IMR-90 (cell line): ENCODE measurements around the gene EFEMP1. TPM values are rescaled to one million over a fixed set of nuclear protein-coding genes. Genes with fewer than 3 reads are reported as not detected.

Source experiments
- ATAC-seq: fragments of 200-7000 bp; cut with Tn5 transposase; 2 replicates; pipeline ENCODE4 v1.9.1; 2020; ENCODE audit warnings: low read depth, mild to moderate bottlenecking, moderate library complexity
- BruUV-seq: library from RNA; stranded (reverse); fragments of 400-500 nt; replicated peaks from 2 replicates; lab custom pipeline; 2021; lab: Mats Ljungman, UMichigan
- CTCF ChIA-PET: fragments of 300-600 bp; formaldehyde crosslinking; extraction: SDS; loops from one replicate; lab custom pipeline; 2021; ENCODE audit warnings: antibody characterized with exemption; lab: Yijun Ruan, JAX
- POLR2A ChIA-PET: fragments of 300-600 bp; sonication (Branson Sonifier 250); formaldehyde crosslinking; loops from one replicate; lab custom pipeline; 2022; ENCODE audit warnings: antibody characterized with exemption; ENCODE audit not compliant: unreplicated experiment; lab: Charles Lee
- DNase-seq: peaks from one replicate; pipeline ENCODE4 v3.0.0; 2013
- H2AFZ ChIP-seq: replicated peaks from 2 replicates; pipeline ENCODE3; 2013; ENCODE audit warnings: low read length, mild to moderate bottlenecking; ENCODE audit not compliant: poor library complexity
- H2AK5ac ChIP-seq: 2 replicates; pipeline ENCODE4 v1.6.1; 2013; ENCODE audit warnings: low read depth, low read length, inconsistent platforms
- H2AK9ac ChIP-seq: replicated peaks from 2 replicates; pipeline ENCODE3; 2013; ENCODE audit warnings: mild to moderate bottlenecking, low read depth, low read length, moderate library complexity; ENCODE audit not compliant: poor library complexity
- H2BK120ac ChIP-seq: 2 replicates; pipeline ENCODE4 v1.6.1; 2013; ENCODE audit warnings: low read depth, low read length, inconsistent platforms
- H2BK15ac ChIP-seq: 3 replicates; pipeline ENCODE4 v1.6.1; 2013; ENCODE audit warnings: low read depth, low read length, inconsistent platforms
- H2BK20ac ChIP-seq: 2 replicates; pipeline ENCODE4 v1.6.1; 2013; ENCODE audit warnings: low read depth, mild to moderate bottlenecking, inconsistent platforms, low read length, moderate library complexity
- H2BK5ac ChIP-seq: 2 replicates; pipeline ENCODE4 v1.6.1; 2013; ENCODE audit warnings: mild to moderate bottlenecking, low read depth, low read length, inconsistent platforms; ENCODE audit not compliant: poor library complexity, severe bottlenecking
- H3K14ac ChIP-seq: replicated peaks from 2 replicates; pipeline ENCODE4 v1.6.1; 2013; ENCODE audit warnings: low read depth, low read length, inconsistent platforms
- H3K18ac ChIP-seq: 2 replicates; pipeline ENCODE4 v1.6.1; 2013; ENCODE audit warnings: low read depth, low read length, control low read depth
- H3K23ac ChIP-seq: 2 replicates; pipeline ENCODE4 v1.6.1; 2013; ENCODE audit warnings: low read depth, low read length, inconsistent platforms
- H3K27ac ChIP-seq: 2 replicates; pipeline ENCODE4 v1.5.1; 2013; ENCODE audit warnings: mild to moderate bottlenecking, control low read depth, low read length; ENCODE audit not compliant: insufficient read depth
- H3K27me3 ChIP-seq: 2 replicates; pipeline ENCODE4 v1.6.1; 2013; ENCODE audit warnings: low read length; ENCODE audit not compliant: control insufficient read depth, insufficient read depth
- H3K36me3 ChIP-seq: 2 replicates; pipeline ENCODE4 v1.6.1; 2013; ENCODE audit warnings: low read length, mixed read lengths; ENCODE audit not compliant: control insufficient read depth, insufficient read depth
- H3K4ac ChIP-seq: 2 replicates; pipeline ENCODE4 v1.6.1; 2013; ENCODE audit warnings: low read depth, low read length, inconsistent platforms
- H3K4me1 ChIP-seq: 2 replicates; pipeline ENCODE4 v1.6.1; 2013; ENCODE audit warnings: low read length, mixed read lengths; ENCODE audit not compliant: control insufficient read depth, insufficient read depth
- H3K4me2 ChIP-seq: 2 replicates; pipeline ENCODE4 v1.6.1; 2013; ENCODE audit warnings: low read depth, mild to moderate bottlenecking, control low read depth, low read length, moderate library complexity
- H3K4me3 ChIP-seq: 2 replicates; pipeline ENCODE4 v1.5.1; 2013; ENCODE audit warnings: low read depth, mild to moderate bottlenecking, control low read depth, low read length, moderate library complexity; ENCODE audit not compliant: insufficient read depth
- H3K56ac ChIP-seq: 2 replicates; pipeline ENCODE4 v1.6.1; 2013; ENCODE audit warnings: low read length, inconsistent platforms; ENCODE audit not compliant: insufficient read depth; ENCODE audit errors: extremely low read depth
- H3K79me1 ChIP-seq, 2 experiments: 2 replicates each; pipeline ENCODE4 v1.6.1; 2013; ENCODE audit warnings: low read length in 2 of 2, inconsistent platforms in 1 of 2, low read depth in 1 of 2
- H3K9ac ChIP-seq: 2 replicates; pipeline ENCODE4 v1.6.1; 2013; ENCODE audit warnings: low read depth, low read length, control low read depth
- H3K9me1 ChIP-seq: 2 replicates; pipeline ENCODE4 v1.6.1; 2013; ENCODE audit warnings: low read length, inconsistent platforms; ENCODE audit not compliant: insufficient read depth
- H3K9me3 ChIP-seq: 2 replicates; pipeline ENCODE4 v1.6.1; 2013; ENCODE audit warnings: low read length; ENCODE audit not compliant: control insufficient read depth, insufficient read depth
- H4K20me1 ChIP-seq: 2 replicates; pipeline ENCODE4 v1.6.1; 2013; ENCODE audit warnings: low read length, inconsistent platforms; ENCODE audit not compliant: insufficient read depth
- H4K5ac ChIP-seq: 2 replicates; pipeline ENCODE4 v1.6.1; 2013; ENCODE audit warnings: mild to moderate bottlenecking, low read depth, low read length, control low read depth
- H4K8ac ChIP-seq, 2 experiments: 2 replicates each; pipeline ENCODE4 v1.6.1; 2013; ENCODE audit warnings: low read depth in 2 of 2, low read length in 2 of 2, control low read depth in 1 of 2, inconsistent platforms in 1 of 2
- H4K91ac ChIP-seq: 2 replicates; pipeline ENCODE4 v1.6.1; 2013; ENCODE audit warnings: low read depth, low read length, inconsistent platforms; ENCODE audit not compliant: insufficient read depth
- BHLHE40 ChIP-seq: fragments of 150-350 bp; IDR thresholded peaks from 2 replicates; pipeline ENCODE4 v1.6.1; 2016; ENCODE audit warnings: mild to moderate bottlenecking, low read depth, low read length
- CEBPB ChIP-seq: IDR thresholded peaks from 2 replicates; pipeline ENCODE4 v1.6.1; 2012; ENCODE audit warnings: low read depth, low read length, improper control_type of control experiment
- CHD1 ChIP-seq: IDR thresholded peaks from 2 replicates; pipeline ENCODE4 v1.6.1; 2012; ENCODE audit warnings: low read depth, low read length, improper control_type of control experiment
- CTCF ChIP-seq: conservative IDR thresholded peaks from 2 replicates; pipeline ENCODE4 v1.5.1; 2012; ENCODE audit warnings: mild to moderate bottlenecking, low read depth, low read length, improper control_type of control experiment
- ELK1 ChIP-seq: fragments of 150-350 bp; IDR thresholded peaks from 2 replicates; pipeline ENCODE4 v1.6.1; 2016; ENCODE audit warnings: low read depth, mild to moderate bottlenecking, low read length, moderate library complexity, borderline replicate concordance
- FOS ChIP-seq: fragments of 150-350 bp; IDR thresholded peaks from 2 replicates; pipeline ENCODE4 v1.6.1; 2016; ENCODE audit warnings: low read depth, low read length
- MAFK ChIP-seq: IDR thresholded peaks from 2 replicates; pipeline ENCODE4 v1.6.1; 2012; ENCODE audit warnings: low read depth, low read length, improper control_type of control experiment
- MAZ ChIP-seq: IDR thresholded peaks from 2 replicates; pipeline ENCODE4 v1.6.1; 2012; ENCODE audit warnings: low read depth, mild to moderate bottlenecking, low read length, improper control_type of control experiment, moderate library complexity, borderline replicate concordance
- MXI1 ChIP-seq: IDR thresholded peaks from 2 replicates; pipeline ENCODE4 v1.6.1; 2012; ENCODE audit warnings: low read depth, mild to moderate bottlenecking, low read length, moderate library complexity, borderline replicate concordance
- NFE2L2 ChIP-seq: fragments of 150-350 bp; IDR thresholded peaks from 2 replicates; pipeline ENCODE4 v1.6.1; 2016; ENCODE audit warnings: low read depth, mild to moderate bottlenecking, low read length
- POLR2A ChIP-seq: IDR thresholded peaks from 2 replicates; pipeline ENCODE4 v1.6.1; 2012; ENCODE audit warnings: mild to moderate bottlenecking, low read depth, low read length
- RAD21 ChIP-seq: IDR thresholded peaks from 2 replicates; pipeline ENCODE4 v1.6.1; 2012; ENCODE audit warnings: low read length, improper control_type of control experiment
- RCOR1 ChIP-seq: IDR thresholded peaks from 2 replicates; pipeline ENCODE4 v1.6.1; 2012; ENCODE audit warnings: mild to moderate bottlenecking, low read length, improper control_type of control experiment; ENCODE audit not compliant: insufficient replicate concordance
- RFX5 ChIP-seq: IDR thresholded peaks from 2 replicates; pipeline ENCODE4 v1.8.0; 2012; ENCODE audit warnings: low read depth, mild to moderate bottlenecking, low read length, moderate library complexity
- SMC3 ChIP-seq: fragments of 150-350 bp; IDR thresholded peaks from 2 replicates; pipeline ENCODE4 v1.6.1; 2016; ENCODE audit warnings: low read depth, mild to moderate bottlenecking, antibody characterized with exemption, low read length, moderate library complexity
- USF2 ChIP-seq: fragments of 150-350 bp; IDR thresholded peaks from 2 replicates; pipeline ENCODE4 v1.6.1; 2017; ENCODE audit warnings: mild to moderate bottlenecking, antibody characterized with exemption, low read length, low read depth
- WGBS, 2 experiments: methylation state at CpG; one replicate each; pipeline versions ENCODE4 v1.1.5 to v1.1.7; 2013; ENCODE audit warnings: missing lambda C conversion rate in 2 of 2; ENCODE audit not compliant: insufficient read length in 1 of 2; ENCODE audit errors: extremely low coverage in 2 of 2; 5-methylcytosine and 5-hydroxymethylcytosine counted together
- dilution Hi-C: fragments of 300-500 bp; cut with HindIII; formaldehyde crosslinking; loops from one replicate; pipeline ENCODE4 v1.14.3; 2018; ENCODE audit warnings: low sequenced_read_pairs; ENCODE audit not compliant: unreplicated experiment
- in situ Hi-C: fragments of 300-500 bp; cut with MboI; formaldehyde crosslinking; loops from 3 replicates; pipeline ENCODE4 v1.14.3; 2019; ENCODE audit warnings: low sequenced_read_pairs, inconsistent platforms, mixed read lengths
- intact Hi-C: fragments of 100-400 bp; cut with micrococcal nuclease; formaldehyde crosslinking; loops from 2 replicates; pipeline ENCODE4 v1.10.0; 2022
- polyA plus RNA-seq, 3 experiments: library from polyadenylated mRNA; depleted of rRNA; stranded (reverse); fragments of >200 nt; gene quantifications; 2 replicates each; pipeline ENCODE4 v1.2.3, GENCODE V29; 2012; ENCODE audit warnings: low replicate concordance in 1 of 3
- total RNA-seq: library from RNA; depleted of rRNA; stranded (reverse); fragments of >200 nt; gene quantifications from 2 replicates; pipeline ENCODE4 v1.2.3, GENCODE V29; 2012

Gene EFEMP1
- total and polyA plus RNA-seq, 2 of the 4 experiments (the other 2 are of a cell fraction): 214 to 219 TPM

GRCh38 chr2:55882954-55883353, 40.6 kb downstream of the EFEMP1 start:
- H2BK120ac ChIP-seq: no peak overlapping the region
- peaks cover 17% of the 10 kb centered on the region for H3K9me1 ChIP-seq
- H2AK9ac ChIP-seq: no peak overlapping the region
- H2AFZ ChIP-seq: no peak overlapping the region
- ChIA-PET POLR2A (no interaction called here), CTCF (interaction anchor here (1.1 kb wide), 1 partner anchor 113 kb away, joined by 3 read pairs; no protein-coding TSS in a partner anchor)
- DNase-seq (no peak), ATAC-seq (no peak)
- no peak overlapping the region for H3K4ac ChIP-seq
- TF ChIP-seq SMC3 (no peak), RCOR1 (no peak), CEBPB (no peak), RAD21 (no peak), MXI1 (no peak), USF2 (no peak), CTCF (no peak), BHLHE40 (no peak), NFE2L2 (no peak), MAFK (no peak), FOS (no peak), ELK1 (no peak), MAZ (no peak), RFX5 (no peak), CHD1 (no peak), POLR2A (no peak)
- WGBS, 2 experiments: no CpG with 5 or more reads among the region's 4 CpGs
- no peaks in the 10 kb centered on the region for H4K20me1 ChIP-seq
- no peak overlapping the region for H3K4me2 ChIP-seq
- peaks cover 27% of the 10 kb centered on the region for H3K36me3 ChIP-seq
- H3K27me3 ChIP-seq: no peaks in the 10 kb centered on the region
- no peak overlapping the region for H2BK15ac ChIP-seq
- peak overlapping the region; percentile 97 for H2BK5ac ChIP-seq
- no peak overlapping the region for H4K8ac ChIP-seq
- no peaks in the 10 kb centered on the region for H3K9me3 ChIP-seq
- H4K5ac ChIP-seq: no peak overlapping the region
- no peak overlapping the region for H2AK5ac ChIP-seq
- dilution Hi-C loops (no loop called here), in situ Hi-C loops (no loop called here), intact Hi-C loops (no loop called here)
- H3K4me3 ChIP-seq: no peak overlapping the region
- peaks cover 6 to 20% of the 10 kb centered on the region in 2 experiments; a peak in 3 of 4 replicates for H3K79me1 ChIP-seq
- H3K27ac ChIP-seq: no peak overlapping the region
- no peak overlapping the region for H3K14ac ChIP-seq
- BruUV-seq: no TSS peak
- H3K9ac ChIP-seq: no peak overlapping the region
- no peak overlapping the region for H4K91ac ChIP-seq
- H3K56ac ChIP-seq: no peak overlapping the region
- H2BK20ac ChIP-seq: no peak overlapping the region
- peaks cover 28% of the 10 kb centered on the region for H3K4me1 ChIP-seq
- H3K18ac ChIP-seq: no peak overlapping the region; the same call in 1 of the 2 replicates
- 0 out of 2 replicates have a peak overlapping the region, but pooled peaks have one; percentile 34 for H3K23ac ChIP-seq
